GM12865 (cell line): ENCODE results near the gene BSN.

Experiments
- DNase-seq: peaks from one replicate; pipeline ENCODE4 v3.0.0; 2010; ENCODE audit warnings: low read depth
- H3K4me3 ChIP-seq: 2 replicates; pipeline ENCODE4 v1.5.1; 2011; ENCODE audit warnings: mild to moderate bottlenecking, low read depth, low read length, control low read depth
- CTCF ChIP-seq: IDR thresholded peaks from 2 replicates; pipeline ENCODE4 v1.5.1; 2011; ENCODE audit warnings: low read length, control low read depth, low read depth, inconsistent platforms; ENCODE audit not compliant: insufficient read depth; ENCODE audit errors: missing control alignments

Gene BSN

GRCh38 chr3:49662021-49662420 is 107.7 kb downstream of the BSN start:
- no peak for DNase-seq
- no peak for TF ChIP-seq CTCF
- H3K4me3 ChIP-seq = no peak overlapping the region

GRCh38 chr3:49662720-49663413 is 108.6 kb downstream of the BSN start:
- TF ChIP-seq CTCF = no peak
- H3K4me3 ChIP-seq = no peak overlapping the region
- DNase-seq = no peak

- DNase-seq = no peak
- H3K4me3 ChIP-seq = no peak overlapping the region
- TF ChIP-seq CTCF = no peak
Observed at GRCh38 chr3:49663831-49664230, 109.6 kb downstream of the BSN start.

GRCh38 chr3:49664300-49664699 is 110.0 kb downstream of the BSN start:
- no peak overlapping the region for H3K4me3 ChIP-seq
- DNase-seq = no peak
- TF ChIP-seq CTCF = no peak

- no peak for DNase-seq
- no peak overlapping the region for H3K4me3 ChIP-seq
- no peak for TF ChIP-seq CTCF
Observed at GRCh38 chr3:49665822-49666519, 111.7 kb downstream of the BSN start.

- no peak for DNase-seq
- no peak overlapping the region for H3K4me3 ChIP-seq
- TF ChIP-seq CTCF = no peak
Observed at GRCh38 chr3:49666592-49666991, 112.3 kb downstream of the BSN start.
